Stimulated activated CD8-positive, alpha-beta memory T cell treated with anti-CD3 and anti-CD28 coated beads, Interleukin-4, amount 100 ng/mL, for 4 hours (primary cell): Measurements from ENCODE around the gene SLC25A45.

Experiments
- DNase-seq, 2 donors: peaks; one replicate each; pipeline ENCODE4 v3.0.0-alpha.2; 2020; ENCODE audit warnings: low read depth in 2 of 2, low spot score in 1 of 2

SLC25A45 gene

GRCh38 chr11:65325435-65325834, 57.0 kb downstream of the SLC25A45 start:
- DNase-seq = no peak
